CD4-positive, alpha-beta T cell (primary cell): ENCODE data around the gene TBC1D23. TPM values are rescaled to one million over a fixed set of nuclear protein-coding genes. Genes with fewer than 3 reads are reported as not detected.

Experiments
- ATAC-seq: fragments of 200-7000 bp; cut with Tn5 transposase; one replicate; pipeline ENCODE4 v1.10.0; 2022; ENCODE audit warnings: mild to moderate bottlenecking; ENCODE audit not compliant: poor library complexity
- CTCF ChIA-PET: fragments of 350-600 bp; sonication (Branson Sonifier 250); formaldehyde crosslinking; loops from one replicate; lab custom pipeline; 2021; ENCODE audit warnings: antibody characterized with exemption, inconsistent platforms; lab: Charles Lee
- POLR2A ChIA-PET: fragments of 350-600 bp; sonication (Branson Sonifier 250); formaldehyde crosslinking; loops from one replicate; lab custom pipeline; 2021; ENCODE audit warnings: antibody characterized with exemption, inconsistent platforms; lab: Charles Lee
- DNase-seq, 14 experiments: peaks; one replicate each; pipeline ENCODE4 v3.0.0-alpha.2; 2013 to 2020; ENCODE audit warnings: mixed read lengths in 2 of 14
- H3K27ac ChIP-seq, 2 donors: one replicate each; pipeline versions ENCODE4 v1.5.1 to v1.7.0; 2013; ENCODE audit warnings: low read length in 2 of 2, low read depth in 1 of 2, mild to moderate bottlenecking in 1 of 2
- H3K27me3 ChIP-seq, 2 experiments: 1 replicate in 1 of 2; 2 replicates in 1 of 2; pipeline versions ENCODE4 v1.6.1 to v1.7.0; 2013; ENCODE audit warnings: low read length in 2 of 2, control low read depth in 1 of 2, mild to moderate bottlenecking in 1 of 2, moderate library complexity in 1 of 2; ENCODE audit not compliant: insufficient read depth in 2 of 2, control insufficient read depth in 1 of 2
- H3K36me3 ChIP-seq: one replicate; pipeline ENCODE4 v1.6.1; 2013; ENCODE audit warnings: low read length, control low read depth; ENCODE audit not compliant: insufficient read depth
- H3K4me1 ChIP-seq: one replicate; pipeline ENCODE4 v1.6.1; 2013; ENCODE audit warnings: low read length, control low read depth; ENCODE audit not compliant: insufficient read depth
- H3K4me3 ChIP-seq: one replicate; pipeline ENCODE4 v1.5.1; 2013; ENCODE audit warnings: mild to moderate bottlenecking, low read length, moderate library complexity
- H3K9me3 ChIP-seq, 2 experiments: 1 replicate in 1 of 2; 2 replicates in 1 of 2; pipeline versions ENCODE4 v1.6.1 to v1.7.0; 2013; ENCODE audit warnings: low read length in 2 of 2, mild to moderate bottlenecking in 2 of 2, control low read depth in 1 of 2, moderate library complexity in 1 of 2; ENCODE audit not compliant: control insufficient read depth in 1 of 2, insufficient read depth in 1 of 2
- H3K27ac Mint-ChIP-seq: one replicate; pipeline ENCODE4 v1.8.0; 2020; ENCODE audit warnings: mixed read lengths
- H3K27me3 Mint-ChIP-seq: one replicate; pipeline ENCODE4 v1.8.0; 2021; ENCODE audit warnings: mixed read lengths
- H3K36me3 Mint-ChIP-seq: one replicate; pipeline ENCODE4 v1.8.0; 2021; ENCODE audit warnings: low read depth, mixed read lengths
- H3K4me1 Mint-ChIP-seq: one replicate; pipeline ENCODE4 v1.8.0; 2021; ENCODE audit warnings: low read depth, mixed read lengths
- H3K4me3 Mint-ChIP-seq: one replicate; pipeline ENCODE4 v1.8.0; 2020; ENCODE audit warnings: mild to moderate bottlenecking, mixed read lengths
- H3K9me3 Mint-ChIP-seq: one replicate; pipeline ENCODE4 v1.8.0; 2020; ENCODE audit warnings: mixed read lengths
- CTCF ChIP-seq: fragments of 200-600 bp; IDR thresholded peaks from one replicate; pipeline ENCODE4 v1.8.0; 2022; ENCODE audit warnings: antibody characterized with exemption, mild to moderate bottlenecking
- intact Hi-C, 2 experiments: fragments of 100-400 bp; cut with DNase I in 1 of 2; cut with micrococcal nuclease in 1 of 2; formaldehyde crosslinking; loops; one replicate each; pipeline versions ENCODE4 v1.15.1 to v1.9.0; 2023 to 2025; cut with DNase I, micrococcal nuclease
- total RNA-seq, 174 experiments: library from RNA in 2 of 174; stranded (reverse) in 2 of 174; gene quantifications; one replicate each; pipeline ENCODE4 v1.2.3 and lab custom pipeline; 2021 to 2026

Gene TBC1D23
- total RNA-seq, 2 experiments from 2014 or later, result 31.8 to 34.8 TPM

- ATAC-seq, result no peak
- intact Hi-C loops, result no loop called here
- Mint-ChIP-seq H3K36me3 (peaks cover 83% of the 10 kb centered on the region), H3K27ac (peak overlapping the region; percentile 35), H3K9me3 (no peaks in the 10 kb centered on the region), H3K27me3 (no peaks in the 10 kb centered on the region), H3K4me3 (no peak overlapping the region), H3K4me1 (no peaks in the 10 kb centered on the region)
- Histone ChIP-seq H3K4me3 (no peak overlapping the region), H3K36me3 (peaks cover 33% of the 10 kb centered on the region), H3K9me3 (no peaks in the 10 kb centered on the region), H3K27ac (no peak overlapping the region), H3K27me3 (no peaks in the 10 kb centered on the region), H3K4me1 (no peaks in the 10 kb centered on the region)
- TF ChIP-seq CTCF, result no peak
- ChIA-PET POLR2A (interaction anchor here (1.4 kb wide), 1 partner anchor 26 kb away, joined by 4 read pairs; no protein-coding TSS in a partner anchor), CTCF (no interaction called here)
- DNase-seq, result no peak
These were observed 100.1 kb downstream of the TBC1D23 start for GRCh38 chr3:100360757-100361496.

GRCh38 chr3:100361897-100362296 is 101.1 kb downstream of the TBC1D23 start:
- no peaks in the 10 kb centered on the region for H3K4me1 Mint-ChIP-seq
- intact Hi-C loops, result no loop called here
- CTCF ChIA-PET, result no interaction called here

GRCh38 chr3:100364421-100364820 is 103.6 kb downstream of the TBC1D23 start:
- Mint-ChIP-seq H3K36me3 (peaks cover 88% of the 10 kb centered on the region), H3K27ac (no peak overlapping the region)

More at GRCh38 chr3:100361897-100362296, 101.1 kb downstream of the TBC1D23 start:
- no peak overlapping the region for H3K4me3 ChIP-seq
- H3K9me3 ChIP-seq, result no peaks in the 10 kb centered on the region
- POLR2A ChIA-PET, result no interaction called here
- Mint-ChIP-seq H3K36me3 (peaks cover 82% of the 10 kb centered on the region), H3K27me3 (no peaks in the 10 kb centered on the region), H3K9me3 (no peaks in the 10 kb centered on the region), H3K4me3 (no peak overlapping the region), H3K27ac (no peak overlapping the region)
- TF ChIP-seq CTCF, result no peak
- H3K36me3 ChIP-seq, result peaks cover 41% of the 10 kb centered on the region
- DNase-seq (no peak), ATAC-seq (no peak)
- H3K27me3 ChIP-seq, result no peaks in the 10 kb centered on the region
- no peaks in the 10 kb centered on the region for H3K4me1 ChIP-seq
- no peak overlapping the region for H3K27ac ChIP-seq

More at GRCh38 chr3:100364421-100364820, 103.6 kb downstream of the TBC1D23 start:
- H3K27me3 ChIP-seq, result no peaks in the 10 kb centered on the region
- Mint-ChIP-seq H3K27me3 (no peaks in the 10 kb centered on the region), H3K4me3 (no peak overlapping the region), H3K4me1 (no peaks in the 10 kb centered on the region), H3K9me3 (no peaks in the 10 kb centered on the region)
- no peak for DNase-seq
- H3K36me3 ChIP-seq, result peaks cover 58% of the 10 kb centered on the region
- H3K4me1 ChIP-seq, result no peaks in the 10 kb centered on the region
- ChIA-PET POLR2A (interaction anchor here (0.9 kb wide), 1 partner anchor 11 kb away, joined by 4 read pairs; no protein-coding TSS in a partner anchor), CTCF (no interaction called here)
- no peak overlapping the region for H3K4me3 ChIP-seq
- H3K9me3 ChIP-seq, result no peaks in the 10 kb centered on the region
- ATAC-seq, result no peak
- no peak overlapping the region for H3K27ac ChIP-seq
- intact Hi-C loops, result no loop called here
- TF ChIP-seq CTCF, result no peak
